ENCODE measurements around the gene SPTAN1. TPM values are rescaled to one million over a fixed set of nuclear protein-coding genes. Genes with fewer than 3 reads are reported as not detected.

Gene SPTAN1
- total and polyA plus RNA-seq, 2 of the 4 experiments (the other 2 are of a cell fraction), result 275 to 327 TPM

DNA sequence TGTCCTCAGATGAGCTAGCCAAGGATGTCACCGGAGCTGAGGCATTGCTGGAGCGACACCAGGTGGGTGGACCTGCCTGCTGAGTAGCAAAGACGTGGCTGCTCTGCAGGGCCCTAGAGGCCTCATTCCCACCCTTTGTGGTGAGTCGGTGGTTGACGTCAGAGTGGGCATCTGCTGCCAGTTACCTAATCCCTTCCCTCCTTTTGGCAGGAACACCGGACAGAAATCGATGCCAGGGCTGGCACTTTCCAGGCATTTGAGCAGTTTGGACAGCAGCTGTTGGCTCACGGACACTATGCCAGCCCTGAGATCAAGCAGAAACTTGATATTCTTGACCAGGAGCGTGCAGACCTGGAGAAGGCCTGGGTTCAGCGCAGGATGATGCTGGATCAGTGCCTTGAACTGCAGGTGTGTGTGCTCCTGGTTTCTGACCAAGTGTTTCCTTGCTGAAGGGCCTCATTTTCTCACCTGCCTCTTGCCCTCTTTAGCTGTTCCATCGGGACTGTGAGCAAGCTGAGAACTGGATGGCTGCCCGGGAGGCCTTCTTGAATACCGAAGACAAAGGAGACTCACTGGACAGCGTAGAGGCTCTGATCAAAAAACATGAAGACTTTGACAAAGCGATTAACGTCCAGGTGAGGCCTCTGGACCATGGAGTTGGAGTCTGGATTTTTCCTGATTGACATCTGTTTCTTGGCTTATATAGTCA is 55.4 kb downstream of the SPTAN1 start:
- intact Hi-C loops (cut with micrococcal nuclease) (no loop called here), in situ Hi-C loops (cut with MboI; ENCODE audit: low sequenced_read_pairs) (no loop called here), dilution Hi-C loops (cut with HindIII; ENCODE audit: low sequenced_read_pairs, unreplicated experiment) (no loop called here)
- Histone ChIP-seq H3K9ac (ENCODE audit: low read depth, low read length) (no peak overlapping the region), H3K14ac (replicated peaks; ENCODE audit: low read depth, low read length) (no peak overlapping the region), H2AK9ac (replicated peaks; ENCODE audit: low read depth, low read length, poor library complexity) (peak overlapping the region; percentile 35), H2AFZ (replicated peaks; ENCODE audit: low read length, poor library complexity) (no peak overlapping the region), H3K4me3 (ENCODE audit: insufficient read depth, low read depth, low read length) (no peak overlapping the region), H2BK5ac (ENCODE audit: low read depth, low read length, poor library complexity, severe bottlenecking) (no peak overlapping the region), H4K20me1 (ENCODE audit: insufficient read depth, low read length) (no peaks in the 10 kb centered on the region), H3K27me3 (ENCODE audit: control insufficient read depth, insufficient read depth, low read length) (no peaks in the 10 kb centered on the region), H3K4ac (ENCODE audit: low read depth, low read length) (no peak overlapping the region), H3K4me1 (ENCODE audit: control insufficient read depth, insufficient read depth, low read length) (no peaks in the 10 kb centered on the region), H3K36me3 (ENCODE audit: control insufficient read depth, insufficient read depth, low read length) (peaks cover 76% of the 10 kb centered on the region), H3K23ac (ENCODE audit: low read depth, low read length) (no peak overlapping the region), H4K91ac (ENCODE audit: insufficient read depth, low read depth, low read length) (no peak overlapping the region), H3K27ac (ENCODE audit: insufficient read depth, low read length) (no peak overlapping the region), H3K9me1 (ENCODE audit: insufficient read depth, low read length) (no peaks in the 10 kb centered on the region; the same call in 1 of the 2 replicates), H3K56ac (ENCODE audit: extremely low read depth, insufficient read depth, low read length) (no peak overlapping the region), H3K4me2 (ENCODE audit: low read depth, low read length) (no peak overlapping the region), H3K79me1 (ENCODE audit: low read depth in 1 of 2, low read length in 2 of 2) (peaks cover 14 to 20% of the 10 kb centered on the region in 2 experiments; a peak in 3 of 4 replicates), H4K5ac (ENCODE audit: low read depth, low read length) (no peak overlapping the region), H2BK120ac (ENCODE audit: low read depth, low read length) (no peak overlapping the region), H3K18ac (ENCODE audit: low read depth, low read length) (no peak overlapping the region), H3K9me3 (ENCODE audit: control insufficient read depth, insufficient read depth, low read length) (no peaks in the 10 kb centered on the region), H2BK20ac (ENCODE audit: low read depth, low read length) (no peak overlapping the region), H4K8ac (ENCODE audit: low read depth in 2 of 2, low read length in 2 of 2) (no peak overlapping the region), H2AK5ac (ENCODE audit: low read depth, low read length) (no peak overlapping the region), H2BK15ac (ENCODE audit: low read depth, low read length) (no peak overlapping the region)
- TF ChIP-seq RAD21 (IDR thresholded peaks at IDR 0.05; ENCODE audit: low read length), result no peak
- TF ChIP-seq, protein P1, sequence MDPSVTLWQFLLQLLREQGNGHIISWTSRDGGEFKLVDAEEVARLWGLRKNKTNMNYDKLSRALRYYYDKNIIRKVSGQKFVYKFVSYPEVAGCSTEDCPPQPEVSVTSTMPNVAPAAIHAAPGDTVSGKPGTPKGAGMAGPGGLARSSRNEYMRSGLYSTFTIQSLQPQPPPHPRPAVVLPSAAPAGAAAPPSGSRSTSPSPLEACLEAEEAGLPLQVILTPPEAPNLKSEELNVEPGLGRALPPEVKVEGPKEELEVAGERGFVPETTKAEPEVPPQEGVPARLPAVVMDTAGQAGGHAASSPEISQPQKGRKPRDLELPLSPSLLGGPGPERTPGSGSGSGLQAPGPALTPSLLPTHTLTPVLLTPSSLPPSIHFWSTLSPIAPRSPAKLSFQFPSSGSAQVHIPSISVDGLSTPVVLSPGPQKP (IDR thresholded peaks at IDR 0.05; ENCODE audit: borderline replicate concordance, low read depth, low read length), result no peak
- no peak for TF ChIP-seq CHD1 (IDR thresholded peaks at IDR 0.05; ENCODE audit: low read depth, low read length)
- no peak for TF ChIP-seq MAZ (IDR thresholded peaks at IDR 0.05; ENCODE audit: borderline replicate concordance, low read depth, low read length)
- TF ChIP-seq RFX5 (IDR thresholded peaks at IDR 0.05; ENCODE audit: low read depth, low read length), result no peak
- TF ChIP-seq, protein P2, sequence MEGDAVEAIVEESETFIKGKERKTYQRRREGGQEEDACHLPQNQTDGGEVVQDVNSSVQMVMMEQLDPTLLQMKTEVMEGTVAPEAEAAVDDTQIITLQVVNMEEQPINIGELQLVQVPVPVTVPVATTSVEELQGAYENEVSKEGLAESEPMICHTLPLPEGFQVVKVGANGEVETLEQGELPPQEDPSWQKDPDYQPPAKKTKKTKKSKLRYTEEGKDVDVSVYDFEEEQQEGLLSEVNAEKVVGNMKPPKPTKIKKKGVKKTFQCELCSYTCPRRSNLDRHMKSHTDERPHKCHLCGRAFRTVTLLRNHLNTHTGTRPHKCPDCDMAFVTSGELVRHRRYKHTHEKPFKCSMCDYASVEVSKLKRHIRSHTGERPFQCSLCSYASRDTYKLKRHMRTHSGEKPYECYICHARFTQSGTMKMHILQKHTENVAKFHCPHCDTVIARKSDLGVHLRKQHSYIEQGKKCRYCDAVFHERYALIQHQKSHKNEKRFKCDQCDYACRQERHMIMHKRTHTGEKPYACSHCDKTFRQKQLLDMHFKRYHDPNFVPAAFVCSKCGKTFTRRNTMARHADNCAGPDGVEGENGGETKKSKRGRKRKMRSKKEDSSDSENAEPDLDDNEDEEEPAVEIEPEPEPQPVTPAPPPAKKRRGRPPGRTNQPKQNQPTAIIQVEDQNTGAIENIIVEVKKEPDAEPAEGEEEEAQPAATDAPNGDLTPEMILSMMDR (conservative IDR thresholded peaks at IDR 0.05; ENCODE audit: low read depth, low read length), result no peak
- TF ChIP-seq RCOR1 (IDR thresholded peaks at IDR 0.05; ENCODE audit: insufficient replicate concordance, low read length), result no peak
- TF ChIP-seq SMC3 (IDR thresholded peaks at IDR 0.05; ENCODE audit: low read depth, low read length), result no peak
- 96% methylated on average over 8 of the region's 16 CpGs; no CpG with 5 or more reads in 1 of the 2 experiments for WGBS, 2 experiments (ENCODE audit: extremely low coverage in 2 of 2, insufficient read length in 1 of 2)
- ATAC-seq (ENCODE audit: low read depth), result no peak
- peak; percentile 7 for DNase-seq
- ChIA-PET POLR2A (ENCODE audit: unreplicated experiment) (no interaction called here), CTCF (interaction anchor here (0.6 to 0.7 kb wide), 2 partner anchors 15 to 19 kb away, joined by 3 read pairs; no protein-coding TSS in a partner anchor)
- BruUV-seq (replicated peaks), result TSS peak; percentile 74
